GM23338 (cell line): ENCODE results near the gene ACTN2. TPM values are rescaled to one million over a fixed set of nuclear protein-coding genes. Genes with fewer than 3 reads are reported as not detected.

ENCODE experiments used
- ATAC-seq: fragments of 200-7000 bp; cut with Tn5 transposase; 3 replicates; pipeline ENCODE4 v1.9.1; 2020
- DNase-seq: peaks from one replicate; pipeline ENCODE4 v3.0.0-alpha.2; 2015; ENCODE audit warnings: low spot score
- H2AFZ ChIP-seq: fragments of 200-600 bp; sonication (generic); 2 replicates; pipeline ENCODE4 v1.8.0; 2016; ENCODE audit warnings: antibody characterized with exemption, mild to moderate bottlenecking, moderate library complexity
- H3F3A ChIP-seq: fragments of 200-600 bp; sonication (generic); replicated peaks from 2 replicates; pipeline ENCODE4 v1.8.0; 2017; ENCODE audit warnings: antibody characterized with exemption, mixed run types, low read depth
- H3K27ac ChIP-seq: fragments of 200-600 bp; sonication (generic); 2 replicates; pipeline ENCODE4 v1.6.1; 2016; ENCODE audit warnings: low read depth
- H3K27me3 ChIP-seq: fragments of 200-600 bp; sonication (generic); 2 replicates; pipeline ENCODE4 v1.8.0; 2016; ENCODE audit warnings: mild to moderate bottlenecking, mixed run types, moderate library complexity; ENCODE audit not compliant: insufficient read depth
- H3K36me3 ChIP-seq: fragments of 200-600 bp; sonication (generic); 2 replicates; pipeline ENCODE4 v1.8.0; 2016; ENCODE audit warnings: mild to moderate bottlenecking; ENCODE audit not compliant: insufficient read depth
- H3K4me1 ChIP-seq: fragments of 200-600 bp; sonication (generic); 2 replicates; pipeline ENCODE4 v1.8.0; 2016; ENCODE audit warnings: mild to moderate bottlenecking, moderate library complexity; ENCODE audit not compliant: insufficient read depth
- H3K4me2 ChIP-seq: fragments of 200-600 bp; sonication (generic); 2 replicates; pipeline ENCODE4 v1.7.1; 2017; ENCODE audit warnings: mixed run types
- H3K4me3 ChIP-seq: fragments of 200-600 bp; sonication (generic); 2 replicates; pipeline ENCODE4 v1.6.1; 2016; ENCODE audit warnings: mixed run types
- H3K79me2 ChIP-seq: fragments of 200-600 bp; sonication (generic); replicated peaks from 2 replicates; pipeline ENCODE4 v1.8.0; 2017; ENCODE audit warnings: mild to moderate bottlenecking; ENCODE audit not compliant: insufficient read depth
- H3K9me2 ChIP-seq: fragments of 200-600 bp; sonication (generic); 2 replicates; pipeline ENCODE4 v1.8.0; 2017; ENCODE audit not compliant: insufficient read depth
- H4K20me1 ChIP-seq: fragments of 200-600 bp; sonication (generic); replicated peaks from 2 replicates; pipeline ENCODE4 v1.8.0; 2017; ENCODE audit warnings: mild to moderate bottlenecking; ENCODE audit not compliant: insufficient read depth
- H3K27ac Mint-ChIP-seq: 2 replicates; pipeline ENCODE4 v1.8.0; 2020; ENCODE audit warnings: inconsistent platforms, mild to moderate bottlenecking, moderate library complexity, mixed read lengths
- H3K27me3 Mint-ChIP-seq: 3 replicates; pipeline ENCODE4 v1.8.0; 2022; ENCODE audit warnings: low read depth, mild to moderate bottlenecking, moderate library complexity, mixed read lengths, inconsistent platforms; ENCODE audit not compliant: insufficient read depth, poor library complexity
- H3K36me3 Mint-ChIP-seq: 3 replicates; pipeline ENCODE4 v1.8.0; 2021; ENCODE audit warnings: low read depth, mild to moderate bottlenecking, inconsistent platforms, moderate library complexity, mixed read lengths
- H3K4me1 Mint-ChIP-seq: 3 replicates; pipeline ENCODE4 v1.8.0; 2020; ENCODE audit warnings: mild to moderate bottlenecking, inconsistent platforms, mixed read lengths
- H3K4me3 Mint-ChIP-seq: 3 replicates; pipeline ENCODE4 v1.8.0; 2021; ENCODE audit warnings: moderate library complexity, mild to moderate bottlenecking, inconsistent platforms, mixed read lengths
- H3K9me3 Mint-ChIP-seq: 3 replicates; pipeline ENCODE4 v1.8.0; 2020; ENCODE audit warnings: moderate library complexity, mild to moderate bottlenecking, inconsistent platforms, mixed read lengths
- CREB1 ChIP-seq: fragments of 250-450 bp; sonication (Bioruptor Pico); IDR thresholded peaks from 2 replicates; pipeline ENCODE4 v1.5.0; 2020; ENCODE audit warnings: low read depth, mild to moderate bottlenecking, moderate library complexity
- CTCF ChIP-seq, 2 experiments: fragments of 200-600 bp in 1 of 2; sonication (generic) in 1 of 2; conservative IDR thresholded peaks; 2 replicates each; pipeline versions ENCODE4 v1.5.1 to v1.6.1; 2016 to 2017; ENCODE audit warnings: antibody characterized with exemption in 2 of 2, low read depth in 2 of 2, mild to moderate bottlenecking in 2 of 2, moderate library complexity in 1 of 2
- EZH2 ChIP-seq: fragments of 200-600 bp; sonication (generic); IDR thresholded peaks from one replicate; pipeline ENCODE4 v1.8.0; 2017; ENCODE audit warnings: antibody characterized with exemption, mild to moderate bottlenecking, low read depth; ENCODE audit not compliant: unreplicated experiment
- EZH2phosphoT487 ChIP-seq: fragments of 200-600 bp; sonication (generic); IDR thresholded peaks from one replicate; pipeline ENCODE4 v1.8.1; 2018; ENCODE audit warnings: antibody characterized with exemption; ENCODE audit not compliant: unreplicated experiment
- JUNB ChIP-seq: IDR thresholded peaks from one replicate; pipeline ENCODE4 v1.6.1; 2016; ENCODE audit warnings: antibody characterized with exemption; ENCODE audit not compliant: unreplicated experiment
- NANOG ChIP-seq: IDR thresholded peaks from 2 replicates; pipeline ENCODE4 v1.6.1; 2016; ENCODE audit warnings: antibody characterized with exemption, borderline replicate concordance
- POLR2AphosphoS5 ChIP-seq: IDR thresholded peaks from 2 replicates; pipeline ENCODE4 v1.6.1; 2016; ENCODE audit warnings: antibody characterized with exemption, low read depth
- REST ChIP-seq: IDR thresholded peaks from one replicate; pipeline ENCODE4 v1.6.1; 2018; ENCODE audit warnings: antibody characterized with exemption; ENCODE audit not compliant: unreplicated experiment
- STAT1 ChIP-seq: IDR thresholded peaks from one replicate; pipeline ENCODE4 v1.6.1; 2016; ENCODE audit warnings: antibody characterized with exemption; ENCODE audit not compliant: unreplicated experiment
- ZNF114 ChIP-seq: fragments of 250-450 bp; sonication (Bioruptor Pico); IDR thresholded peaks from 2 replicates; pipeline ENCODE4 v1.5.0; 2020; ENCODE audit warnings: mild to moderate bottlenecking, moderate library complexity
- ZNF331 ChIP-seq: fragments of 250-450 bp; sonication (Bioruptor Pico); IDR thresholded peaks from 2 replicates; pipeline ENCODE4 v1.5.0; 2020; ENCODE audit warnings: low read depth, mild to moderate bottlenecking, moderate library complexity
- polyA plus RNA-seq: library from polyadenylated mRNA; unstranded; fragments of >200 nt; fragmentation: Nextera tagmentation; extraction: Ambion mirVana; gene quantifications from 2 replicates; pipeline ENCODE4 v1.2.1, GENCODE V29; 2016
- total RNA-seq: library from RNA; depleted of rRNA; stranded (reverse); fragments of >200 nt; shearing (Covaris generic); gene quantifications from 2 replicates; pipeline ENCODE4 v1.2.3, GENCODE V29; 2014
- TF ChIP-seq, protein P1 (sequence below): fragments of 250-450 bp; sonication (Bioruptor Pico); IDR thresholded peaks from 2 replicates; pipeline ENCODE4 v1.5.0; 2020; ENCODE audit warnings: mild to moderate bottlenecking, moderate library complexity
- TF ChIP-seq, protein P2 (sequence below): IDR thresholded peaks from 2 replicates; pipeline ENCODE4 v1.6.1; 2016; ENCODE audit warnings: antibody characterized with exemption

ACTN2 gene
- total and polyA plus RNA-seq, 2 experiments from 2014 or later: 1.9 to 2.8 TPM

DNA sequence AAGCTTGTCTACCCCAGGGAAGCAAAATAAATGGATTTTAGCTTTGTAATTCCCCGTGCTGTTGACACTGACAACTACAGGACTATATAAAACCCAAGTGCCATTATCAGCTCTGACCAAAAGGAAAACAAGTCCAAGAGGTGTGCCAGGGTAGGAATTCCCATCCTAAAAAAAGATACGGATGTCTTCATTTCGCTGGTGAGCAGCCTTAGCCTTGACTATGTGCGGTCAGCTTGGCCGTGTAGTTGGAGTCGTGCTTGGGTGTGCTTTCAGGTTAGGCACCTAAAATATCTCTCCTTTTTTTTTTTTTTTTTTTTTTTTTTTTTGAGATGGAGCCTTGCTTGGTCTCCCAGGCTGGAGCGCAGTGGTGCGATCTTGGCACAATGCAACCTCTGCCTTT lies 28.9 kb upstream of the ACTN2 start:
- Histone ChIP-seq H3K4me3 (no peak overlapping the region), H3K27me3 (no peaks in the 10 kb centered on the region), H2AFZ (no peak overlapping the region), H3F3A (no peaks in the 10 kb centered on the region), H3K36me3 (no peaks in the 10 kb centered on the region), H4K20me1 (no peaks in the 10 kb centered on the region), H3K4me2 (no peak overlapping the region), H3K27ac (no peak overlapping the region), H3K9me2 (0 out of 2 replicates have a peak, but pooled peaks cover 4% of the 10 kb centered on the region), H3K4me1 (no peaks in the 10 kb centered on the region; the same call in 1 of the 2 replicates), H3K79me2 (no peaks in the 10 kb centered on the region)
- TF ChIP-seq STAT1: no peak
- TF ChIP-seq POLR2AphosphoS5: no peak
- no peak for TF ChIP-seq EZH2
- TF ChIP-seq, protein P1, sequence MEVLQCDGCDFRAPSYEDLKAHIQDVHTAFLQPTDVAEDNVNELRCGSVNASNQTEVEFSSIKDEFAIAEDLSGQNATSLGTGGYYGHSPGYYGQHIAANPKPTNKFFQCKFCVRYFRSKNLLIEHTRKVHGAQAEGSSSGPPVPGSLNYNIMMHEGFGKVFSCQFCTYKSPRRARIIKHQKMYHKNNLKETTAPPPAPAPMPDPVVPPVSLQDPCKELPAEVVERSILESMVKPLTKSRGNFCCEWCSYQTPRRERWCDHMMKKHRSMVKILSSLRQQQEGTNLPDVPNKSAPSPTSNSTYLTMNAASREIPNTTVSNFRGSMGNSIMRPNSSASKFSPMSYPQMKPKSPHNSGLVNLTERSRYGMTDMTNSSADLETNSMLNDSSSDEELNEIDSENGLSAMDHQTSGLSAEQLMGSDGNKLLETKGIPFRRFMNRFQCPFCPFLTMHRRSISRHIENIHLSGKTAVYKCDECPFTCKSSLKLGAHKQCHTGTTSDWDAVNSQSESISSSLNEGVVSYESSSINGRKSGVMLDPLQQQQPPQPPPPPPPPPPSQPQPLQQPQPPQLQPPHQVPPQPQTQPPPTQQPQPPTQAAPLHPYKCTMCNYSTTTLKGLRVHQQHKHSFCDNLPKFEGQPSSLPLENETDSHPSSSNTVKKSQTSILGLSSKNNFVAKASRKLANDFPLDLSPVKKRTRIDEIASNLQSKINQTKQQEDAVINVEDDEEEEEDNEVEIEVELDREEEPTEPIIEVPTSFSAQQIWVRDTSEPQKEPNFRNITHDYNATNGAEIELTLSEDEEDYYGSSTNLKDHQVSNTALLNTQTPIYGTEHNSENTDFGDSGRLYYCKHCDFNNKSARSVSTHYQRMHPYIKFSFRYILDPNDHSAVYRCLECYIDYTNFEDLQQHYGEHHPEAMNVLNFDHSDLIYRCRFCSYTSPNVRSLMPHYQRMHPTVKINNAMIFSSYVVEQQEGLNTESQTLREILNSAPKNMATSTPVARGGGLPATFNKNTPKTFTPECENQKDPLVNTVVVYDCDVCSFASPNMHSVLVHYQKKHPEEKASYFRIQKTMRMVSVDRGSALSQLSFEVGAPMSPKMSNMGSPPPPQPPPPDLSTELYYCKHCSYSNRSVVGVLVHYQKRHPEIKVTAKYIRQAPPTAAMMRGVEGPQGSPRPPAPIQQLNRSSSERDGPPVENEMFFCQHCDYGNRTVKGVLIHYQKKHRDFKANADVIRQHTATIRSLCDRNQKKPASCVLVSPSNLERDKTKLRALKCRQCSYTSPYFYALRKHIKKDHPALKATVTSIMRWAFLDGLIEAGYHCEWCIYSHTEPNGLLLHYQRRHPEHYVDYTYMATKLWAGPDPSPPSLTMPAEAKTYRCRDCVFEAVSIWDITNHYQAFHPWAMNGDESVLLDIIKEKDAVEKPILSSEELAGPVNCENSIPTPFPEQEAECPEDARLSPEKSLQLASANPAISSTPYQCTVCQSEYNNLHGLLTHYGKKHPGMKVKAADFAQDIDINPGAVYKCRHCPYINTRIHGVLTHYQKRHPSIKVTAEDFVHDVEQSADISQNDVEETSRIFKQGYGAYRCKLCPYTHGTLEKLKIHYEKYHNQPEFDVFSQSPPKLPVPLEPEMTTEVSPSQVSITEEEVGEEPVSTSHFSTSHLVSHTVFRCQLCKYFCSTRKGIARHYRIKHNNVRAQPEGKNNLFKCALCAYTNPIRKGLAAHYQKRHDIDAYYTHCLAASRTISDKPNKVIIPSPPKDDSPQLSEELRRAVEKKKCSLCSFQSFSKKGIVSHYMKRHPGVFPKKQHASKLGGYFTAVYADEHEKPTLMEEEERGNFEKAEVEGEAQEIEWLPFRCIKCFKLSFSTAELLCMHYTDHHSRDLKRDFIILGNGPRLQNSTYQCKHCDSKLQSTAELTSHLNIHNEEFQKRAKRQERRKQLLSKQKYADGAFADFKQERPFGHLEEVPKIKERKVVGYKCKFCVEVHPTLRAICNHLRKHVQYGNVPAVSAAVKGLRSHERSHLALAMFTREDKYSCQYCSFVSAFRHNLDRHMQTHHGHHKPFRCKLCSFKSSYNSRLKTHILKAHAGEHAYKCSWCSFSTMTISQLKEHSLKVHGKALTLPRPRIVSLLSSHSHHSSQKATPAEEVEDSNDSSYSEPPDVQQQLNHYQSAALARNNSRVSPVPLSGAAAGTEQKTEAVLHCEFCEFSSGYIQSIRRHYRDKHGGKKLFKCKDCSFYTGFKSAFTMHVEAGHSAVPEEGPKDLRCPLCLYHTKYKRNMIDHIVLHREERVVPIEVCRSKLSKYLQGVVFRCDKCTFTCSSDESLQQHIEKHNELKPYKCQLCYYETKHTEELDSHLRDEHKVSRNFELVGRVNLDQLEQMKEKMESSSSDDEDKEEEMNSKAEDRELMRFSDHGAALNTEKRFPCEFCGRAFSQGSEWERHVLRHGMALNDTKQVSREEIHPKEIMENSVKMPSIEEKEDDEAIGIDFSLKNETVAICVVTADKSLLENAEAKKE (CRISPR knock-in tag): no peak
- TF ChIP-seq NANOG: no peak
- no peak for TF ChIP-seq REST
- TF ChIP-seq CREB1 (CRISPR knock-in tag): no peak
- TF ChIP-seq ZNF331 (CRISPR knock-in tag): no peak
- TF ChIP-seq JUNB: no peak
- TF ChIP-seq EZH2phosphoT487: no peak
- TF ChIP-seq CTCF (conservative IDR thresholded peaks at IDR 0.05; ENCODE audit: low read depth in 2 of 2): no peak
- TF ChIP-seq, protein P2, sequence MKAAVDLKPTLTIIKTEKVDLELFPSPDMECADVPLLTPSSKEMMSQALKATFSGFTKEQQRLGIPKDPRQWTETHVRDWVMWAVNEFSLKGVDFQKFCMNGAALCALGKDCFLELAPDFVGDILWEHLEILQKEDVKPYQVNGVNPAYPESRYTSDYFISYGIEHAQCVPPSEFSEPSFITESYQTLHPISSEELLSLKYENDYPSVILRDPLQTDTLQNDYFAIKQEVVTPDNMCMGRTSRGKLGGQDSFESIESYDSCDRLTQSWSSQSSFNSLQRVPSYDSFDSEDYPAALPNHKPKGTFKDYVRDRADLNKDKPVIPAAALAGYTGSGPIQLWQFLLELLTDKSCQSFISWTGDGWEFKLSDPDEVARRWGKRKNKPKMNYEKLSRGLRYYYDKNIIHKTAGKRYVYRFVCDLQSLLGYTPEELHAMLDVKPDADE: no peak
- TF ChIP-seq ZNF114 (CRISPR knock-in tag): no peak
- Mint-ChIP-seq H3K9me3 (no peaks in the 10 kb centered on the region; the same call in 2 of the 3 replicates), H3K36me3 (no peaks in the 10 kb centered on the region), H3K27me3 (no peaks in the 10 kb centered on the region), H3K27ac (no peak overlapping the region), H3K4me3 (no peak overlapping the region), H3K4me1 (peaks cover 10% of the 10 kb centered on the region; the same call in 2 of the 3 replicates)
- no peak for DNase-seq
- ATAC-seq: no peak
